ENCODE results near the gene CTNNA2.

DNA sequence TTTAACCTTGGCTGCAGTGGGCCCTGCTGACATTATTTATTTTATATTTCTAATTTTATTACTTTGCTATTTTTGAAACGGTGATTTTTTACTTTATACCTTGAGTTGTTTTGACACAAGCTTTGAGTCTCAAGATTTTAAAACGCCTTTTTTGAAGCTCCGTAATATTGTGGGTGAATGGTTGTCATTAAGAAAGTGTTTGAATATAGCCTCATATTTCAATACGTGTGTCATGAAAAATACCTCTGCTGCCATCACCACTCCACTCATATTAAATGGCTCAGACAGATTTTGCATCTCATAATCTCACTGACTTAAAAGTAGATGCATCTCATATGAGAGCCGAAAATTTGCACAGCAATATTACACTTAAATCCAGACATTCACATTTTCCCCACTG is 106.6 kb downstream of the CTNNA2 start:
- TF ChIP-seq CTCF (IDR thresholded peaks at IDR 0.05) (no peak), EP300 (IDR thresholded peaks at IDR 0.05) (no peak), POLR2A (IDR thresholded peaks at IDR 0.05) (no peak)
